ENCODE results near the gene ARHGEF3.

DNA sequence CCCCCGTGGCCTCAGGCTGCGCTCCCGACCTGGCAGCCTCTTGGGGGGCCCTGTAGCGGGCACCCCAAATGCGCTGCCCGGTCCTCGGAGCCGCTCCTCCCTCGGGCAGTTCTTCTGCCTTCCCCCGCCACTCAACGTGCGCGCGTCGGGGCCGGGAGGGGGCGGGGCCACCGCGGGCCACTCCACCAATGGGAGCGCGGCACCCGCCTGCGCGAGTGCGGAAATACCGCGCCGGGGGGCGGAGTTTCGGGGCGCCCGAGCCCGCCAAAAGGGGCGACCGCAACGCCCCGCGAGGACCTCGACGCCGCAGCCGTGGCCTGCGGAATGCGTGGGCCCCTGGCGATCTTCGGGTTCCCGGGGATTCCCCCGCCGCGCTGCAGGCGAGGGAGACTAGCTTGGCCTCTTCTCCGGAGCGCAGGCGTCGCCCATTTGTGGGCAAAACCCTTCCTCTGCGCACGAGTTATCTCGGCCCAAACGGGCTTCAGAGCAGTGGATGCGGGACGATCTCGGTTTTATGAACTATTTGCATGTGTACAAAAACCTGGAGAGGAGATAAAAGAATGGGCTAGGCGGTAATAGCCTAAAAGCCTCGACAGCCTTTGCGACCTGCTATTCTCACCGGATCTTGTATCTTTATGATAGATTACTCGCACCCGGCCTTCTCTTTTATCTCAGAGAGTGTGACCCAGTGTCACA is 118.5 kb downstream of the ARHGEF3 start, which contains the start of gene TASOR:
- no peak for TF ChIP-seq CTCF (IDR thresholded peaks at IDR 0.05; ENCODE audit: low read depth, low read length, poor library complexity, severe bottlenecking)
- no peak for TF ChIP-seq EZH2phosphoT487 (IDR thresholded peaks at IDR 0.05; ENCODE audit: borderline replicate concordance, low read length)
